G401.6 (cell line): ENCODE results near the gene FGGY.
A peak's percentile ranks its signal among the peaks of the same experiment; 100 is the strongest.

Source experiments
- FAIRE-seq: peaks from 2 replicates; lab custom pipeline; 2012; peaks lifted over from hg19 to GRCh38; lab: Jason Lieb, UNC

Gene FGGY

GRCh38 chr1:59742526-59742925, 445.6 kb downstream of the FGGY start:
- no peak for FAIRE-seq

- no peak for FAIRE-seq
Measured at GRCh38 chr1:59743324-59744091, 446.6 kb downstream of the FGGY start.

GRCh38 chr1:59747420-59748024, 450.6 kb downstream of the FGGY start:
- FAIRE-seq: no peak

GRCh38 chr1:59748123-59748522, 451.2 kb downstream of the FGGY start:
- no peak for FAIRE-seq

- FAIRE-seq: no peak
Measured at GRCh38 chr1:59750328-59751003, 453.6 kb downstream of the FGGY start.

GRCh38 chr1:59751004-59751395, 454.1 kb downstream of the FGGY start:
- no peak for FAIRE-seq

- FAIRE-seq: no peak
Measured at GRCh38 chr1:59751801-59752200, 454.9 kb downstream of the FGGY start.

- FAIRE-seq: no peak
Measured at GRCh38 chr1:59752556-59753414, 455.9 kb downstream of the FGGY start.

GRCh38 chr1:59755069-59755685, 458.3 kb downstream of the FGGY start:
- no peak for FAIRE-seq

GRCh38 chr1:59757197-59757747, 460.4 kb downstream of the FGGY start:
- no peak for FAIRE-seq

GRCh38 chr1:59759156-59759925, 462.4 kb downstream of the FGGY start:
- peak; percentile 54 for FAIRE-seq

GRCh38 chr1:59761443-59761842, 464.5 kb downstream of the FGGY start:
- FAIRE-seq: no peak

- no peak for FAIRE-seq
Measured at GRCh38 chr1:59763418-59763817, 466.5 kb downstream of the FGGY start.

GRCh38 chr1:59765011-59765730, 468.3 kb downstream of the FGGY start:
- no peak for FAIRE-seq

GRCh38 chr1:59766227-59766855, 469.4 kb downstream of the FGGY start:
- no peak for FAIRE-seq

GRCh38 chr1:59767119-59767518, 470.2 kb downstream of the FGGY start:
- FAIRE-seq: no peak

GRCh38 chr1:59768792-59769735, 472.2 kb downstream of the FGGY start:
- FAIRE-seq: no peak

GRCh38 chr1:59769736-59770095, 472.8 kb downstream of the FGGY start:
- no peak for FAIRE-seq

- no peak for FAIRE-seq
Measured at GRCh38 chr1:59771361-59771760, 474.5 kb downstream of the FGGY start.
